Omental fat pad (tissue), 4 donors: Measurements from ENCODE around the gene MNDA. TPM values are rescaled to one million over a fixed set of nuclear protein-coding genes. Genes with fewer than 3 reads are reported as not detected.

Experiments used
- ATAC-seq: fragments of 150-250 bp; one replicate; pipeline ENCODE4 v1.9.1; 2016; ENCODE audit warnings: mild to moderate bottlenecking, moderate library complexity; ENCODE audit not compliant: low FRiP score
- DNase-seq: peaks from one replicate; pipeline ENCODE4 v3.0.0-alpha.2; 2019; ENCODE audit warnings: low spot score
- total RNA-seq, 4 donors: library from RNA; depleted of rRNA; stranded (reverse); fragments of >200 nt; gene quantifications; one replicate each; pipeline ENCODE4 v1.1.0, GENCODE V29; 2016
- TF ChIP-seq, protein P1 (sequence below), 3 donors: fragments of 450-650 bp; IDR thresholded peaks; one replicate each; pipeline ENCODE4 v1.5.1; 2016 to 2017; ENCODE audit warnings: antibody characterized with exemption in 3 of 3, mild to moderate bottlenecking in 3 of 3, moderate library complexity in 2 of 3

Gene MNDA
- total RNA-seq, 4 donors from 2014 or later = 7.4 to 27.0 (median 17.9) TPM

DNA sequence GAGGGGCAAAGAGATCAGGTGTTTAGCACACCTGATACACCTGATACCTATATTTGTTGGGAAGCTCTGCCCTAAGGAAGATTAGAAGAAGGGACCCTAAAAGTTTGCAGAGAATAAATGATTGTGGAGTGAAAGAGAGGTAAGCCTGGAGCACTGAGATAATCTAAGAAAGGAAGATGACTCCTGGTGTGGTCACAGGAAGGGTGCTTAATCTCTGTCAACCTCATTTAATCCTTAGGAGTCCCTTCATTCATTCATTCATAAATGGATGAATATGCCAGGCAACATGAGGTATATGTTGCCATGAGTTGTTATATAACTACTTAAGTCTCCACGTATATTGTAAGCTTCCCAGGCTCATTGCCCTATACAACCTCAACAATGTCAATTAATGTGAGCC lies 16.2 kb upstream of the MNDA start:
- ATAC-seq = no peak
- DNase-seq = no peak

GRCh38 chr1:158818560-158818959 lies 12.6 kb upstream of the MNDA start:
- ATAC-seq = peak; percentile 39
- TF ChIP-seq, protein P1, sequence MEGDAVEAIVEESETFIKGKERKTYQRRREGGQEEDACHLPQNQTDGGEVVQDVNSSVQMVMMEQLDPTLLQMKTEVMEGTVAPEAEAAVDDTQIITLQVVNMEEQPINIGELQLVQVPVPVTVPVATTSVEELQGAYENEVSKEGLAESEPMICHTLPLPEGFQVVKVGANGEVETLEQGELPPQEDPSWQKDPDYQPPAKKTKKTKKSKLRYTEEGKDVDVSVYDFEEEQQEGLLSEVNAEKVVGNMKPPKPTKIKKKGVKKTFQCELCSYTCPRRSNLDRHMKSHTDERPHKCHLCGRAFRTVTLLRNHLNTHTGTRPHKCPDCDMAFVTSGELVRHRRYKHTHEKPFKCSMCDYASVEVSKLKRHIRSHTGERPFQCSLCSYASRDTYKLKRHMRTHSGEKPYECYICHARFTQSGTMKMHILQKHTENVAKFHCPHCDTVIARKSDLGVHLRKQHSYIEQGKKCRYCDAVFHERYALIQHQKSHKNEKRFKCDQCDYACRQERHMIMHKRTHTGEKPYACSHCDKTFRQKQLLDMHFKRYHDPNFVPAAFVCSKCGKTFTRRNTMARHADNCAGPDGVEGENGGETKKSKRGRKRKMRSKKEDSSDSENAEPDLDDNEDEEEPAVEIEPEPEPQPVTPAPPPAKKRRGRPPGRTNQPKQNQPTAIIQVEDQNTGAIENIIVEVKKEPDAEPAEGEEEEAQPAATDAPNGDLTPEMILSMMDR (IDR thresholded peaks at IDR 0.05) = no peak
- no peak for DNase-seq

More for the DNA sequence above, 16.2 kb upstream of the MNDA start:
- TF ChIP-seq, protein P1 (IDR thresholded peaks at IDR 0.05) = no peak

- TF ChIP-seq, protein P1 (IDR thresholded peaks at IDR 0.05) = no peak
- ATAC-seq = peak; percentile 39
- no peak for DNase-seq
Measured at GRCh38 chr1:158818975-158819431, 12.1 kb upstream of the MNDA start.

GRCh38 chr1:158819461-158820443 lies 11.4 kb upstream of the MNDA start:
- ATAC-seq (peak; percentile 59), DNase-seq (no peak)
- TF ChIP-seq, protein P1 (IDR thresholded peaks at IDR 0.05) = no peak

DNA sequence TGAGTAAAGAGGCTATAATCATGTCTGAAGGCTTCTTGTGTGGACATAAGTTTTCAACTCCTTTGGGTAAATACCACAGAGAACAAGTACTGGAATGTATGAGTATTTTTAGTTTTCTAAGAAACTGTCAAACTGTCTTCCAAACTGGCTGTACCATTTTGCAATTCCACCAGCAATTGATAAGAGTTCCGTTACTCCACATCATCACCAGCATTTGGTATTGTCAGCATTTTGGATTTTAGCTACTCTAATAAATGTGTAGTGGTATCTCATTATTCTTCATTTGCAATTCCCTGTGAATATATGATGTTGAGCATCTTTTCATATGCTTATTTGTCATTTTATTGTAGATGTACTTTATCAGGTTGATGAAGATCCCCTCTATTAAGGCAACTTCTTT lies 9.4 kb upstream of the MNDA start:
- TF ChIP-seq, protein P1 (IDR thresholded peaks at IDR 0.05) = no peak
- no peak for ATAC-seq
- DNase-seq = no peak

DNA sequence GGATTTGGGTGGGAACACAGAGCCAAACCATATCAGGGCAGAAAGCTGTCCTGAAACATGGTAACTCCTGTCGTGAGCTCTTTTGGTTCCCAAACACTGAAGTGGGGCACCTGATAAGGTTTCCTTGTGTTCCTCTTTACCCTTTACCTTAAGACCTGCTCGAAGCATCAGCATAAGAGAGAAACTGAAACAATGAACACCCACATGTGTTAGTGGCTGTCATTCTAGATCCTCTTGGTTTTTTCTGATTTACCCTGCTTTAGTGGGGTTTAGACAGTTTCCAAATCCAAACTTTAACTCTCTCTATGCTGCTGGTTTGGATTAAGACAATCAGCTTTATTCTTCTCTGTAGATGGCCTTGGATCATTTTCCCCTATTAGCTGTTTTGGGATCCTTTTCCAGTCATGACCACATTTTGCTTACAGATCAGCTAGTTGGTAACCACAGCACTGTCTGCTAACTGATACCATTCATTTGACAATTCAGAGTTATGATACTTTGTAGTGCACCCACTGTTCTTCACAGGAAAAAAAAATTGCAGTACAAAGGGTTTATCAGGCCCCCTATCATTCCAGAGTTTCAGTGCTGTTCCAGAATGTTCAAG lies 975 bp upstream of the MNDA start:
- TF ChIP-seq, protein P1 (IDR thresholded peaks at IDR 0.05) = no peak
- no peak for ATAC-seq
- no peak for DNase-seq
